K562 (cell line): ENCODE results near the gene SEC11A. TPM values are rescaled to one million over a fixed set of nuclear protein-coding genes. Genes with fewer than 3 reads are reported as not detected.

Experiments used
- BACH1 ChIP-seq: fragments of 200-800 bp; sonication (Bioruptor generic); IDR thresholded peaks from 2 replicates; pipeline ENCODE4 v1.6.1; 2016; ENCODE audit warnings: missing genetic modification characterization, missing compliant biosample characterization
- ETV5 ChIP-seq: sonication (generic); formaldehyde crosslinking; IDR thresholded peaks from 2 replicates; pipeline ENCODE4 v1.4.0; 2020; ENCODE audit warnings: low read depth, mild to moderate bottlenecking, missing genetic modification reagents
- ETV6 ChIP-seq, 3 experiments: fragments of 150-350 bp in 1 of 3; sonication (generic) in 1 of 3; formaldehyde crosslinking in 1 of 3; IDR thresholded peaks; 2 replicates each; pipeline versions ENCODE4 v1.6.1 to v1.8.0; 2014 to 2022; ENCODE audit warnings: borderline replicate concordance in 2 of 3, low read depth in 2 of 3, antibody characterized with exemption in 1 of 3, low read length in 1 of 3, mild to moderate bottlenecking in 1 of 3, missing genetic modification reagents in 1 of 3
- FOS ChIP-seq: IDR thresholded peaks from 3 replicates; pipeline ENCODE4 v1.6.1; 2011; ENCODE audit not compliant: insufficient read length; ENCODE audit errors: extremely low read depth
- KHSRP ChIP-seq: fragments of 450-650 bp; IDR thresholded peaks from 2 replicates; pipeline ENCODE4 v1.6.1; 2017
- MCM3 ChIP-seq: fragments of 450-650 bp; IDR thresholded peaks from 2 replicates; pipeline ENCODE4 v1.6.1; 2016
- NCOA2 ChIP-seq, 2 experiments: fragments of 450-650 bp; IDR thresholded peaks; 2 replicates each; pipeline ENCODE4 v1.6.1; 2018; ENCODE audit warnings: mild to moderate bottlenecking in 2 of 2, moderate library complexity in 1 of 2; ENCODE audit not compliant: partially characterized antibody in 2 of 2
- SIN3B ChIP-seq: fragments of 450-650 bp; IDR thresholded peaks from 2 replicates; pipeline ENCODE4 v1.6.1; 2017; ENCODE audit warnings: low read depth, mild to moderate bottlenecking, moderate library complexity
- SNRNP70 ChIP-seq: fragments of 200-400 bp; formaldehyde crosslinking; optimal IDR thresholded peaks from 2 replicates; pipeline ENCODE3; 2017; ENCODE audit warnings: low read depth, low read length
- SOX6 ChIP-seq: fragments of 450-650 bp; IDR thresholded peaks from 2 replicates; pipeline ENCODE4 v1.6.1; 2014; ENCODE audit warnings: mild to moderate bottlenecking
- TARDBP ChIP-seq: fragments of 450-650 bp; IDR thresholded peaks from 2 replicates; pipeline ENCODE4 v1.6.1; 2016
- U2AF1 ChIP-seq: fragments of 200-400 bp; formaldehyde crosslinking; optimal IDR thresholded peaks from 2 replicates; pipeline ENCODE3; 2017; ENCODE audit warnings: mild to moderate bottlenecking, low read depth, low read length, moderate library complexity
- UBTF ChIP-seq, 2 experiments: IDR thresholded peaks; 2 replicates each; pipeline ENCODE4 v1.6.1; 2012; ENCODE audit warnings: improper control_type of control experiment in 2 of 2, low read depth in 2 of 2, low read length in 2 of 2, borderline replicate concordance in 1 of 2
- ZBTB17 ChIP-seq: fragments of 450-650 bp; formaldehyde crosslinking; IDR thresholded peaks from 2 replicates; pipeline ENCODE4 v1.4.0; 2020; ENCODE audit warnings: mild to moderate bottlenecking
- ZC3H8 ChIP-seq: fragments of 450-650 bp; IDR thresholded peaks from 2 replicates; pipeline ENCODE4 v1.6.1; 2017
- ZFP30 ChIP-seq: fragments of 250-450 bp; sonication (Bioruptor Pico); IDR thresholded peaks from 2 replicates; pipeline ENCODE4 v1.8.0; 2022; ENCODE audit warnings: moderate library complexity, mild to moderate bottlenecking, inconsistent platforms, borderline replicate concordance
- ZNF134 ChIP-seq: fragments of 250-450 bp; sonication (Bioruptor Pico); conservative IDR thresholded peaks from 2 replicates; pipeline ENCODE4 v1.4.0; 2020
- ZNF197 ChIP-seq: fragments of 200-800 bp; sonication (Bioruptor generic); IDR thresholded peaks from 2 replicates; pipeline ENCODE4 v1.6.1; 2016; ENCODE audit warnings: low read depth, missing genetic modification characterization, missing compliant biosample characterization
- ZNF217 ChIP-seq: sonication (generic); formaldehyde crosslinking; IDR thresholded peaks from 2 replicates; pipeline ENCODE4 v1.8.0; 2022; ENCODE audit warnings: mild to moderate bottlenecking, missing genetic modification reagents
- ZNF407 ChIP-seq: fragments of 450-650 bp; IDR thresholded peaks from 2 replicates; pipeline ENCODE4 v1.6.1; 2016; ENCODE audit warnings: low read depth
- ZNF785 ChIP-seq: fragments of 250-450 bp; sonication (Bioruptor Pico); IDR thresholded peaks from 2 replicates; pipeline ENCODE4 v1.4.0; 2020; ENCODE audit warnings: mild to moderate bottlenecking
- polyA plus RNA-seq, 8 experiments: library from polyadenylated mRNA; depleted of rRNA in 4 of 8; stranded (reverse) in 5 of 8; unstranded in 3 of 8; fragments of >200 nt; fragmentation: Nextera tagmentation in 2 of 8; fragmentation: Illumina TruSeq in 1 of 8; extraction: Ambion mirVana in 2 of 8; extraction: Trizol in 1 of 8; gene quantifications; 2 replicates each; pipeline versions ENCODE4 v1.2.1 to v1.2.3, GENCODE V29; 2011 to 2014; ENCODE audit warnings: inconsistent platforms in 1 of 8, missing spikeins in 1 of 8
- total RNA-seq, 7 experiments: library from RNA; depleted of rRNA in 6 of 7; stranded (reverse); fragments of >200 nt in 6 of 7; fragmentation: Illumina TruSeq in 2 of 7; extraction: Trizol in 2 of 7; gene quantifications; 2 replicates each; pipeline versions ENCODE4 v1.2.1 to v1.2.3, GENCODE V29; 2011 to 2021; ENCODE audit warnings: low replicate concordance in 1 of 7

The SEC11A gene
- total and polyA plus RNA-seq, 9 of the 15 experiments (the other 6 are each of a cell fraction or from before 2014, with no cell fraction given) = 175 to 310 (median 229) TPM

GRCh38 chr15:84750583-84751092 is 34.7 kb upstream of the SEC11A start (continued):
- TF ChIP-seq ETV6 (IDR thresholded peaks at IDR 0.05; ENCODE audit: borderline replicate concordance in 1 of 2, low read depth in 2 of 2, low read length in 1 of 2) (no peak), ETV6 (CRISPR knock-in tag; IDR thresholded peaks at IDR 0.05; ENCODE audit: borderline replicate concordance) (no peak), SOX6 (no peak), SIN3B (peak; percentile 12; the same call in 1 of the 2 replicates), ZC3H8 (no peak), TARDBP (no peak), KHSRP (no peak), ETV5 (CRISPR knock-in tag) (no peak), SNRNP70 (no peak), U2AF1 (no peak), ZBTB17 (CRISPR knock-in tag) (no peak), BACH1 (no peak), ZFP30 (CRISPR knock-in tag) (no peak), FOS (no peak), ZNF785 (no peak), MCM3 (no peak), ZNF217 (CRISPR knock-in tag) (no peak), ZNF134 (CRISPR knock-in tag) (no peak), UBTF (IDR thresholded peaks at IDR 0.05; ENCODE audit: borderline replicate concordance in 1 of 2, low read depth in 2 of 2, low read length in 2 of 2) (peak in 1 of 2 experiments; percentile 23; a peak in 1 of 4 replicates), NCOA2 (IDR thresholded peaks at IDR 0.05; ENCODE audit: partially characterized antibody in 2 of 2) (no peak), ZNF407 (no peak), ZNF197 (CRISPR knock-in tag) (no peak)
